GM19452 (cell line): ENCODE measurements around the gene STEEP1.

Experiments used
- ATAC-seq: cut with Tn5 transposase; IDR thresholded peaks from one replicate; pipeline ENCODE4 v1.9.1; 2021; ENCODE audit not compliant: unreplicated experiment

The STEEP1 gene

DNA sequence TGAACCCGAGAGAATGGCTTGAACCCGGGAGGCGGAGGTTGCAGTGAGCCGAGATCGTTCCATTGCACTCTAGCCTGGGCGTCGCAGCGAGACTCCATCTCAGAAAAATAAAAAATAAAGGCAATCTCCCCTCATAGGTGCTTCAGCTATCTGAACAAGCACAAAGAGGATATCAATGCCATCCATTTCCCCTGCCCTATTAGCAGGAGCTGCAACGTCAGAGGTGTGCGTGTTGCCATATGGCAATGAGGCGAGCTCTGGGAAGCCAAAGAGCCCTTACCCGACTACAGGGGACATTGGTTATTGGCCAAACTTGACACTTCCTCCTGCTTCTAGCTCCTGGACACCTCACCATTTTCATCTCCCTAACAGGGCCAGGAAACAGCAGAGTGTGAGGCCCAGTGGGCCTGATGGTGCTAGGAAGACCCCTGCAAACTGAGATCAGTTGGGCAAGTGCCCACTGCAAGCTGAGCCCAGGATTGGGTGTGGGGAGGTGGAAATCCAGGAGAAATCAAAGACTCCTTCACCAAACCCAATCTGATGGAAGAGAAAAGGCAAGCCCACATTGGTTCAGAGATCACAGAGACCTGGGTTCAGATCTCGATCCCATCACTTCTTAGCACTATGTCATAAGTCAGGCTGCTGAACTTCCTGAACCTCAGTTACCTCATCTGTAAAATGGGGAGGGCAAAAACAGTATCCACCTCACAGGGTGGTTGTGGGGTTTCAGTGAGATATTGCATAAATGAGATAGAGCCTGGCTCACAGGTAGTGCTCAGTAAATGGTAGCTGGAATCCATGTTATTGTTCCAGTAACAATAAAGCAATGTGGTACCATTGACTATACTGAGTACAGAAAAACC lies 75.8 kb downstream of the STEEP1 start:
- ATAC-seq: no peak

- no peak for ATAC-seq
These were observed 76.5 kb downstream of the STEEP1 start for GRCh38 chrX:119488749-119489148.
